ENCODE results near the gene EPHA8. TPM values are rescaled to one million over a fixed set of nuclear protein-coding genes. Genes with fewer than 3 reads are reported as not detected.

The EPHA8 gene
- total RNA-seq, 2 experiments from 2014 or later, result not detected

DNA sequence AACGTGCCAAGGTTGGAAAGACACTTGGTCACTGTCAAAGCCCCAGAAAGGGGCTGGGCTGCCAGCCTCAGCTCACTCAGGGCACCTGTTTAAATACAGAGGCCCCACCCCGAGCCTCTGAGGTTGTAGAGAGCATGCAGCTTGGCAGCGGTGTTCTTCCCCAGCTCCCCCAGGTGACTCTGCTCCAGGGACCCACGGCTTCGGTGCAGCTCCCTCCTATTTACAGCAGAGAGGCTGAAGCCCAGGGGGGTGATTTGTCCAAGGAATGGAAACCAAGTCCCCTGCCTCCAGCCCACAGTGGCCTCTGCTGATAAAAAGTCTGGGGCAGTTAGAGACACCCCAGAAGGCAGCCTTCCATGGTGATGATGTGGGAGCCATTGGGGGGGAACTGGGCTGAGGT, 64.0 kb downstream of the EPHA8 start:
- DNase-seq (no peak), ATAC-seq (ENCODE audit: poor library complexity) (no peak)
- Mint-ChIP-seq H3K4me1 (ENCODE audit: low read depth) (no peaks in the 10 kb centered on the region), H3K9me3 (no peaks in the 10 kb centered on the region), H3K27ac (no peak overlapping the region), H3K36me3 (ENCODE audit: low read depth) (no peaks in the 10 kb centered on the region), H3K27me3 (peaks cover 77% of the 10 kb centered on the region), H3K4me3 (no peak overlapping the region)
- Histone ChIP-seq H3K4me1 (ENCODE audit: insufficient read depth, low read length) (no peaks in the 10 kb centered on the region), H3K9me3 (ENCODE audit: control insufficient read depth in 1 of 2, insufficient read depth in 1 of 2, low read length in 2 of 2) (peaks cover 0 to 3% of the 10 kb centered on the region in 2 experiments), H3K27ac (ENCODE audit: low read depth in 1 of 2, low read length in 2 of 2) (no peak overlapping the region), H3K27me3 (ENCODE audit: control insufficient read depth in 1 of 2, insufficient read depth in 2 of 2, low read length in 2 of 2) (peaks cover 11 to 18% of the 10 kb centered on the region in 2 experiments), H3K36me3 (ENCODE audit: insufficient read depth, low read length) (no peaks in the 10 kb centered on the region), H3K4me3 (ENCODE audit: low read length) (no peak overlapping the region)
- no peak for TF ChIP-seq CTCF (IDR thresholded peaks at IDR 0.05)
- intact Hi-C loops (cut with DNase I, micrococcal nuclease), result no loop called here
- POLR2A ChIA-PET, result no interaction called here
- CTCF ChIA-PET, result no interaction called here

DNA sequence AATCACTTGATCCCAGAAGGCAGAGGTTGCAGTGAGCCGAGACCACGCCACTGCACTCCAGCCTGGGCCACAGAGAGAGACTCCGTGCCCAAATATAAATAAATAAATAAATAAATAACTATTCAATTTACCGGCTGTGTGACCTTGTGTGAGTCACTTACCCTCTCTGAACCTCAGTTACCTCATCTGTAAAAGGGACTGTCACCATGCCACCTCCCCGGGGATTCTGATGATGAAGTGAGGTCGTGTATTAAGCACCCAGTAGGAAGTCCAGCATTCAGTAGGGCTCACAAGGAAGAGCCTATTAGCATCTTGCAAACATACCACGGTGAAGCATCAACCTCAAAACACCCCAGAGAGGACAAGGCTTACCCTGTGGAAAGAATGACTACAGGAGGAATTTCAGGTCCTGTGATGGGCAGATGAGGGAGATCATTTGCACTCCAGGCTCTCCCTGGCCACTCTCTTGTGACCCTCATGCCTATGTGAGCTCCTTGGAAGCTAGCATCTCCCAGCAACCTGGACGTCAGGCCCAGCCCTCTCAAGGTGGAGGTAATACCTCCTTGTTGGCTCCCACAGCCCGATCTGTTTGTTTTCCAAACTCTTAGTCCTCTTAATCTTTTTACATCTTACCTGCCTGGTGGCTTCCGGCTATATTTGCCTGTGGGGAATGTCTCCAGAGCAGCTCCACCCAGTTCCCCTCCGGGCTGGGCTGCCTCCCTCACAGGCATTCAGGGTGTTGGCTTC, 65.6 kb downstream of the EPHA8 start:
- H3K36me3 ChIP-seq (ENCODE audit: insufficient read depth, low read length), result no peaks in the 10 kb centered on the region
- H3K9me3 ChIP-seq (ENCODE audit: control insufficient read depth in 1 of 2, insufficient read depth in 1 of 2, low read length in 2 of 2), result peaks cover 0 to 3% of the 10 kb centered on the region in 2 experiments
- Mint-ChIP-seq H3K9me3 (no peaks in the 10 kb centered on the region), H3K4me3 (no peak overlapping the region), H3K36me3 (ENCODE audit: low read depth) (no peaks in the 10 kb centered on the region), H3K27me3 (peaks cover 74% of the 10 kb centered on the region), H3K27ac (no peak overlapping the region), H3K4me1 (ENCODE audit: low read depth) (no peaks in the 10 kb centered on the region)
- peaks cover 15 to 18% of the 10 kb centered on the region in 2 experiments for H3K27me3 ChIP-seq (ENCODE audit: control insufficient read depth in 1 of 2, insufficient read depth in 2 of 2, low read length in 2 of 2)
- TF ChIP-seq CTCF (IDR thresholded peaks at IDR 0.05), result no peak
- H3K4me1 ChIP-seq (ENCODE audit: insufficient read depth, low read length), result no peaks in the 10 kb centered on the region
- no peak for ATAC-seq (ENCODE audit: poor library complexity)
- ChIA-PET POLR2A (no interaction called here), CTCF (no interaction called here)
- intact Hi-C loops (cut with DNase I, micrococcal nuclease), result no loop called here
- no peak overlapping the region for H3K4me3 ChIP-seq (ENCODE audit: low read length)
- no peak overlapping the region for H3K27ac ChIP-seq (ENCODE audit: low read depth in 1 of 2, low read length in 2 of 2)
- DNase-seq, result no peak

DNA sequence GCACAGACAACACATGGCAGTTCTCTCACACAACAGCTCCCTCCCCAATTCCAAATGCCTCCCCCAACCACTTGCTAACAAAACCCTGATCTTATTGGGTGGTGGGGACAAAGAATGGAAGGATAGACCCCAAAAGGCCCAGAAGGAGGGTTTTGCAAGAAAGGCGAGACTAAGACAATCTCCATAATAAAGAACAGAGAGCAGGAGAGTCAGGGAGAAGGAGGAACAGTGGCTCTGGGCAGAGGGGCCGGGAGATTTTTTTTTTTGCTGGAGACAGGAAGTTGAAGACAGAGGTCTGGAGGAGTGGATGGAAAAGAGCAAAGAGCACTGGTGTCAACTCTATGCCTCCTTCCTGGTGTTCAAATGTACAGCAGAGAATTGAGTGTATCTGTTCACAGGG, 66.6 kb downstream of the EPHA8 start:
- Histone ChIP-seq H3K36me3 (ENCODE audit: insufficient read depth, low read length) (no peaks in the 10 kb centered on the region), H3K27ac (ENCODE audit: low read depth in 1 of 2, low read length in 2 of 2) (no peak overlapping the region), H3K9me3 (ENCODE audit: control insufficient read depth in 1 of 2, insufficient read depth in 1 of 2, low read length in 2 of 2) (peaks cover 0 to 10% of the 10 kb centered on the region in 2 experiments), H3K27me3 (ENCODE audit: control insufficient read depth in 1 of 2, insufficient read depth in 2 of 2, low read length in 2 of 2) (peaks cover 16 to 18% of the 10 kb centered on the region in 2 experiments), H3K4me1 (ENCODE audit: insufficient read depth, low read length) (no peaks in the 10 kb centered on the region), H3K4me3 (ENCODE audit: low read length) (no peak overlapping the region)
- CTCF ChIA-PET, result no interaction called here
- H3K9me3 Mint-ChIP-seq, result no peaks in the 10 kb centered on the region
- H3K27ac Mint-ChIP-seq, result no peak overlapping the region
- ATAC-seq (ENCODE audit: poor library complexity), result no peak
- POLR2A ChIA-PET, result no interaction called here
- no peak for DNase-seq
- no peaks in the 10 kb centered on the region for H3K36me3 Mint-ChIP-seq (ENCODE audit: low read depth)
- intact Hi-C loops (cut with DNase I, micrococcal nuclease), result no loop called here
- H3K4me1 Mint-ChIP-seq (ENCODE audit: low read depth), result no peaks in the 10 kb centered on the region
- H3K27me3 Mint-ChIP-seq, result peaks cover 65% of the 10 kb centered on the region
- H3K4me3 Mint-ChIP-seq, result no peak overlapping the region
- no peak for TF ChIP-seq CTCF (IDR thresholded peaks at IDR 0.05)

Measured in CD4-positive, alpha-beta T cell (primary cell).